HT-29 (cell line): Measurements from ENCODE around the gene NDUFAF3. TPM values are rescaled to one million over a fixed set of nuclear protein-coding genes. Genes with fewer than 3 reads are reported as not detected.
A peak's percentile ranks its signal among the peaks of the same experiment; 100 is the strongest.

Source experiments
- DNase-seq: peaks from one replicate; pipeline ENCODE4 v3.0.0-alpha.2; 2015; ENCODE audit warnings: low spot score
- total RNA-seq: library from RNA; depleted of rRNA; stranded (reverse); fragments of >200 nt; shearing (Covaris generic); gene quantifications from 2 replicates; pipeline ENCODE4 v1.2.3, GENCODE V29; 2014; rRNA removed

The NDUFAF3 gene
- 254 and 271 TPM in 2 replicates for total RNA-seq

DNA sequence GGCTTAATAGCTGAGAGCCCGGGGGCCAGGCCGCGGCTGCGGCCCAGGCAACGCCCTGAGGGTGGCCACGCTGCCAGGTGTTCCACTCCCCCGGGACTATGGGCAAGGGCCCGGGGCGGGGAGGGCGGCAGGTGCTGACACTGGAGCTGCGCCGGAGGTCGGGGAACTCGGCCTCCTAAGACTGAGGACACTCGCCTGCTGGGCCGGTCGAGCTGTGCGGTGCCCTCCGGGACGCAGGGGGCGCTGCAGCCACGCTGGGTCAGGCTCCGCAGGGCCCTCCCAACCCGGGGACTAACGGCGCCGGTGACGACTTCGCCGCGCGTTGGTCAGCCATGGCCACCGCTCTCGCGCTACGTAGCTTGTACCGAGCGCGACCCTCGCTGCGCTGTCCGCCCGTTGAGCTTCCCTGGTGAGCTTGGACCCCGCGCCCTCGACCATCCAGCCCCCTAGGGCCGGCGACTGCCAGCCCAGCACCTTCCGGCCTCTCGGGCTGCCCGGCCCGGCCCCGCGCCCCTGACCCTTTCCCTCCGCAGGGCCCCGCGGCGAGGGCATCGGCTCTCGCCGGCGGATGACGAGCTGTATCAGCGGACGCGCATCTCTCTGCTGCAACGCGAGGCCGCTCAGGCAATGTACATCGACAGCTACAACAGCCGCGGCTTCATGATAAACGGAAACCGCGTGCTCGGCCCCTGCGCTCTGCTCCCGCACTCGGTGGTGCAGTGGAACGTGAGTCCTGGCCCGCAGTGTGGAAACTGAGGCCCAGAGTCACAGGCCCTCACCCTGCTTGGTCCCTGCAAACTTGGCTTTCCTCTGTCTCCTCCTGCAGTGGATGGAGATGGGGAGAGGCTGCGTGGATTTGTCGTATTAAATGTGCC lies at the start of gene NDUFAF3:
NDUFAF3 (plus strand) TSS at position 309 of the 875 bp plus-strand sequence; CDS start at position 333, 24 bp downstream.
- DNase-seq = peak; percentile 90

DNA sequence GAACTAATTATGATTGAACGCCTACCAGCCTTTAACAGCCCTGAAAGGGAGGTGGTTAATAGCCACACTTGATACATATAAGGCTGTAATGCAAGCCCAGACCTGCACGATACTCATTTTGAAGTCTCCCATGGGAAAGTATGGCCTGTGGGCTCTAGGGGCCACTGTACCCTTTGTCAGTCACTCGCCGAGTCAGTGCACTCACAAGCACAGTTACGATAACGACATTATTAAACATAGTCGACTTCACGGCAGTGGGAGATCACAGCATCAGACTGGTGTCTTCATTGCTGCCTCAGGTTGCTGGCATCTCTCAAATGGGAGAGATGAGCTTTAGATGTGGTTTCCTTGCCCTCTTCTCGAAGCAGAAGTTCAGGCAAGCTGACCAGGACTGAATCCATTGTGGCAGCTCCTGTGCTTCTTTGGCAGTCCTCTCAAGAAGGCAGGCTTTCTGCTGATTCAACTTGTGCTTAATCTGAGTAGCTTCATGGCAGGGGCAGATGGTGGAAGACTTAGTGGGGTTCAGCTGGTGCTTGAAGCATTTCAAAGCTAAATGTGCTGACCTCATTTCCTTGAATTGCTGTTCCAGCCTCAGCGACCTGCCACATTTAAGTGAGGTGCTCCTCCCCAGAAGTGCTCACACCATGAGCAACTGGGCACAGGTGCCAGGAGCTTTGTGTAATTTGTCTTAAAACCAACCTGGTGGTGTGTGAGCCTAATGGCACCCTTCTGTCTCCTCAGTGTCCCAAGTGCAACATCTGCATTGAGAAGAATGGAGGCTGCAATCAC lies 47.7 kb upstream of the NDUFAF3 start:
- no peak for DNase-seq

- no peak for DNase-seq
Observed at GRCh38 chr3:48979451-48979850, 42.5 kb upstream of the NDUFAF3 start.

DNA sequence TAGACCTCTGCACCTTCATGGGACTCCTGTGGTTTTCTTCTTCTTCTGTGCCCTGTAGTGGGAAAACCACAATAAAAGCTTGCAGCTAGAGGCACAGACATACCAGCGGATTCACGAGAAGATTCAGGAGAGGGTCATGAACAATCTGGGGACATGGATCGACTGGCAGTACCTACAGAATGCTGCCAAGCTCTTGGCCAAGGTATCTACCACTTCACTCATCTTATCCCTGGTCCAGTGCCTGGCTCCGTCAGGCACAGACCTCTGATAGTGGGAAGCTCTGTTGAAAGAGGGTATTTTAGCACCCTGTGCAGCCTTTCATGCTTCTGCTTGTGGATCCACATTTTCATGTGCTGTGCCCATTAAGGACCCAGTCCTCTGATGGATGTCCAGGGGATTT lies 41.6 kb upstream of the NDUFAF3 start:
- no peak for DNase-seq

DNA sequence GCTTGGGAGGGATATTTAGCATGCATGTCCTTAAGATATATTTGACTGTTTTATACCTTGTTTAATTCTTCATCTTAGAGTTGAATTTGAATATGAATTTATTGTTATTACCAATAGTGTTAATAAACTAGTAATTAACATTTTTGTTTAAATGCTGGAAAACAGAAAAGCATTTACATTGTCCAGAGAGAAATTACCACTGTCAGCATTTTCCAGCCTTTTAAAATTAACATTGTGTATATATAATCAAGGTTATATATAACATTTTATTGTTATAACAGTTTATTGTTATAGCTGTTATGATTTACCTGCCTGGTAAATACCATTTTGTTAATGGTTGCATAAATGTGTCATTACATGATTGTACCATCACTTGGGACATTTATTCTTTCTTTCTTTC lies 39.9 kb upstream of the NDUFAF3 start:
- no peak for DNase-seq

DNA sequence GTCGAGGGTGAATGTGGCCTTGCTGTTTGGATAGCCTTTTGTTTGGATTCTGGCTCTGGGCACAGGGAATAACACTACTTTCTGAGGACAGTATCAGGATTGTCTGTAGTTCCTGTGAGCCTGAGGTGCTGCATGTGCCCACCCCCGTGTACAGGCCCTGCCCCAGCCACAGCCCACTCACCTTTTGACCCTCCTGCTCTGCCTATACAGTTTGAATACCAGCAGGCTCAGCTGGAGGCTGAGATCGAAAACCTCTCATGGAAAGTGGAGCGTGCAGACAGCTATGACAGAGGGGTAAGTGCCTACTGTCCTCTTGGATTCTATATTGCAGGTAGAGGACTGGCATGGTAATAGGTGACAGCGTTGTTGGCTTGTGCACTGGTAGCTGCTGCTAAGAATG lies 39.2 kb upstream of the NDUFAF3 start:
- DNase-seq = no peak

- no peak for DNase-seq
Observed at GRCh38 chr3:48983096-48983495, 38.8 kb upstream of the NDUFAF3 start.

DNA sequence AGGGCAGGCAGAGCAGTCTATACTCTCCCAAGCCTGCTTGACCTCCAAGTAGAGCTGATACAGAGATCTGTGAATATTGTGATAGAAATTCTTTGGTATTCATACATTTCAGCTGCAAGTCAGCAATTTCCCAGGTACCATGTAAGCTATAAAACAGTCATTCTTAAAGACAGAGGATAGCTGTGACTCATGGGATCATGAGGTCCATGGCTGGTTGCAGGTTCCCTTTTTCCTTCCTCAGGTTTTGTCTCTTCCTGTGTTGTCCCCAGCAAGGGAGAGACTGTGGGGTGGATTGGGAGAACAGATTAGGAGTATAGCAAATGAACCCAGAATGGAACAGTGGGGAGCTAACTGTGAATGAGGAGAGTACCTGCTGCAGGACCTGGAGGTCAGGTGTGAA lies 37.3 kb upstream of the NDUFAF3 start:
- DNase-seq = no peak

DNA sequence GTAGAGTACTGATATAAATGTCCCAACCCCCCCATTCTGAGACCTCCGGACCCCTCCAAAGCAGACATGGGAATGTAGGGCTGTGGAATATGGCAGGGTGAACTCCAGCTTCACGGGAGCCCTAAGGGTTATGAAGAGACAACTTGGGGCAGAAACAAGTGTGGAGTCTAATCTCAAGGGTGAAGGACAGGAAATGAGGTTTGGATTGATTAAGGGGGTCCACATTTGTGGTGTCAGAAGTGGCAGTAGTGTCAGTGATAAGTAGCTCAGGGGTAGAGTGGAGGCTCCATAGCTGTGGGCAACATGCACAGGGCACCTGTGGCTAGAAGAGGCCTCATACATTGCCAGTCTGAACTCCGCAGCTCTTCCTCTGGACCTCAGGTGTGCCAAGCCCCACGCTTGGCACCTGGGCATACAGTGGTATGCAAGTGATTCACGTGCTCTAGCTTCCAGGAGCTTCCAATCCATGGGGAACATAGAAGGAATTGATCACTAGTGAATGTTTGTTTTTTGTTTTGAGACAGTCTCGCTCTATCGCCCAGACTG lies 36.0 kb upstream of the NDUFAF3 start:
- DNase-seq = no peak

- no peak for DNase-seq
Observed at GRCh38 chr3:48989126-48989795, 32.7 kb upstream of the NDUFAF3 start.

DNA sequence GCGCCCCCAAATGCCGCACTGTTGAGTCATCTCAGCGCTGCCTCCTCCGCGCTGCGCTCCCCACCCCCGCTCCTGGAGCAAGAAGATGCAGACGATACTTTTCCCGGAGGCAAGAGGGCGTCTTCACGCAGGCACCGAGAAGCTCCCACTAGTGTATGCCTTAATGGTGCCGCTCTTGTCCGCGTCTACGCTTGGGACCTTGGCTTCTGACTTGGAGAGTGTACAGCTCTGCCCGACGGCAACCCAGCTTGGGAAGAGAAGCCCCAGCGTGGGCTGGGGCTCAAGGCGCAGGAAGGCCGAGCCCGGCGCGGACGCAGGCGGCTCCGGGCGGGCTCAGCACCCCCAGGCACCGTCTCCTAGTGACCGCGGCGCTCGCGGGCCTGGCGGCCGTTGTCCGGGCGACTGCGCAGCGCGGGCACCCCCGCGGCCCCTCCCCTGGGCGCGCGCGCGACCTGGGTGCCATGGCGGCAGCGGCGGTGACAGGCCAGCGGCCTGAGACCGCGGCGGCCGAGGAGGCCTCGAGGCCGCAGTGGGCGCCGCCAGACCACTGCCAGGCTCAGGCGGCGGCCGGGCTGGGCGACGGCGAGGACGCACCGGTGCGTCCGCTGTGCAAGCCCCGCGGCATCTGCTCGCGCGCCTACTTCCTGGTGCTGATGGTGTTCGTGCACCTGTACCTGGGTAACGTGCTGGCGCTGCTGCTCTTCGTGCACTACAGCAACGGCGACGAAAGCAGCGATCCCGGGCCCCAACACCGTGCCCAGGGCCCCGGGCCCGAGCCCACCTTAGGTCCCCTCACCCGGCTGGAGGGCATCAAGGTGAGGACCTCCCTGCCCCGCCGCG lies 31.9 kb upstream of the NDUFAF3 start, which contains the start of gene P4HTM:
P4HTM (plus strand) TSS at position 446 of the 840 bp plus-strand sequence; CDS start at position 462, 16 bp downstream.
- peak; percentile 70 for DNase-seq

DNA sequence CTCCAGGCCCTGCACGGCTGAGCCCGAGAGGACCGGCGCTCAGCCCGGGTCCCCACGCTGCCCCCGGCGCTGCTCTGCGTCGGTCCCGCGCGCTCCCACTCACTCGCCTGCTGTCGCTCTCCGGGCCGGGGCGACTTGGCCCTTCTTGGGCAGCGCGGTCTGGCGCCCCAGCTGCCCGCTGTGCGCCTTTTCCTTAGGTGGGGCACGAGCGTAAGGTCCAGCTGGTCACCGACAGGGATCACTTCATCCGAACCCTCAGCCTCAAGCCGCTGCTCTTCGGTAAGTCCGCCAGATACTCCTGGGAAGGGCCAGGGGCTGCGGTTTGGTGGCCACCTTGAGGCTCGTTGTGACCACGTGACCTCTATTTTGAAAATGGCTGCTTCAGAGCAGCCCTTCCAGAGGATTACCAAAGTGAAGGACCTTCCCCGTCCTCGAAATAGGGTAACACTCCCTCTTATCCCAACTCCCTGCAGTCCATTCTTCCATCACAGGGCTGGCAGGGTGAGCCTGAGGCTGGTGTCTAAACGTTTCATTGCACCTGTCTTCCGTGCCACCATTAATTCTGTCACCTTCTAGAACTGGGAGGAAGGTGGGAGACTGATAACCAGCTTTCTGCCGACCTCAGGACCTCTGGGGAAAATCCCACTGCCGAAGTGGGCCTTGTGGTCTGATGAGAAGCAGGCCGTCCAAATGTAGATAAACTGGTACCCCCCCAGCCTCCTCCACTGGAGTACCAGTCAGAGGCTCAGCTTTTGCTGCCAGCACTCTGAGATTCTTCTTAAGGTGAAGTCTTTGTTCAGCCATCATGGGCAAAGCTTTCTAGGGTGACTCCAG lies 31.1 kb upstream of the NDUFAF3 start:
- peak; percentile 34 for DNase-seq

GRCh38 chr3:48991851-48992545 lies 29.9 kb upstream of the NDUFAF3 start:
- DNase-seq = no peak

DNA sequence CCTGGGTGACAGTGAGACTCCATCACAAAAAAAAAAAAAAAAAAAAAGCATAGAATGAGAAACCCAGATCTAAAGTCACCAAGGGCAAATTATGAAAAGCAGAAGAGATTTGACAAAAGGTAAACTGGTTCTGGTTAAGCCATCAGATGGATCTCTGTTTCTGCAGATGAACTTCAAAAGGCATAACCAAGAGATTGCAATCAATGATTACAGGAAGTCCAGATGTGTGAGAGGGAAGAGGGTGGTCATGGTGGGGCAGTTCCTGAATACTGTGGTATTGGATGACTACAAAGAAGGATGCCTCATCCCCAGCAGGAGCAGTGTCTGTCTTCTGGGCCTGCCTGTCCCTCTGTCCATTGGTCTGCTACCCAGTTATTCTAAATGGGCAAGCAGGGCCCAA lies 28.1 kb upstream of the NDUFAF3 start:
- DNase-seq = no peak

GRCh38 chr3:48996640-48997039 lies 25.3 kb upstream of the NDUFAF3 start:
- DNase-seq = no peak

GRCh38 chr3:48997102-48997635 lies 24.8 kb upstream of the NDUFAF3 start:
- DNase-seq = no peak

- no peak for DNase-seq
Observed at GRCh38 chr3:48997714-48998637, 23.9 kb upstream of the NDUFAF3 start.
